Activated CD4-positive, alpha-beta T cell treated with anti-CD3 and anti-CD28 coated beads, Interleukin-2, amount 10 ng/mL, durations not matched to agents 7 days and 5 days (primary cell): ENCODE results near the gene RPL18A. TPM values are rescaled to one million over a fixed set of nuclear protein-coding genes. Genes with fewer than 3 reads are reported as not detected.

ENCODE experiments used
- CTCF ChIA-PET: fragments of 350-600 bp; sonication (Branson Sonifier 250); formaldehyde crosslinking; loops from one replicate; lab custom pipeline; 2021; ENCODE audit warnings: antibody characterized with exemption; lab: Charles Lee
- POLR2A ChIA-PET: fragments of 350-600 bp; sonication (Branson Sonifier 250); formaldehyde crosslinking; loops from one replicate; lab custom pipeline; 2021; ENCODE audit warnings: antibody characterized with exemption; lab: Charles Lee
- DNase-seq: peaks from one replicate; pipeline ENCODE4 v3.0.0-alpha.2; 2020
- H3K27ac Mint-ChIP-seq: one replicate; pipeline ENCODE4 v1.8.0; 2021; ENCODE audit warnings: mild to moderate bottlenecking, moderate library complexity, mixed read lengths
- H3K27me3 Mint-ChIP-seq: one replicate; pipeline ENCODE4 v1.8.0; 2021; ENCODE audit warnings: mixed read lengths
- H3K36me3 Mint-ChIP-seq: one replicate; pipeline ENCODE4 v1.8.0; 2021; ENCODE audit warnings: low read depth, mixed read lengths
- H3K4me1 Mint-ChIP-seq: one replicate; pipeline ENCODE4 v1.8.0; 2021; ENCODE audit warnings: mixed read lengths
- H3K4me3 Mint-ChIP-seq: one replicate; pipeline ENCODE4 v1.8.0; 2021; ENCODE audit warnings: mild to moderate bottlenecking, moderate library complexity, mixed read lengths
- H3K9me3 Mint-ChIP-seq: one replicate; pipeline ENCODE4 v1.8.0; 2021; ENCODE audit warnings: mixed read lengths
- total RNA-seq, 2 experiments: library from RNA; stranded (reverse); gene quantifications; one replicate each; pipeline ENCODE4 v1.2.3, GENCODE V29; 2021

RPL18A gene
- total RNA-seq, 2 experiments from 2014 or later: 2,216 to 2,434 TPM

- H3K36me3 Mint-ChIP-seq: peaks cover 55% of the 10 kb centered on the region
- DNase-seq: no peak
- no peaks in the 10 kb centered on the region for H3K9me3 Mint-ChIP-seq
- H3K27ac Mint-ChIP-seq: peak overlapping the region; percentile 60
- H3K27me3 Mint-ChIP-seq: no peaks in the 10 kb centered on the region
- CTCF ChIA-PET: interaction anchor here (0.8 to 1.9 kb wide), 5 partner anchors 10 to 26 kb away, joined by 3 to 8 read pairs (median 3); partner anchors contain the start of gene RPL18A
- POLR2A ChIA-PET: no interaction called here
- peaks cover 55% of the 10 kb centered on the region for H3K4me1 Mint-ChIP-seq
- peak overlapping the region; percentile 11 for H3K4me3 Mint-ChIP-seq
These were observed 15.7 kb upstream of the RPL18A start for GRCh38 chr19:17843908-17844490.

GRCh38 chr19:17846146-17846545 lies 13.6 kb upstream of the RPL18A start:
- POLR2A ChIA-PET: interaction anchor here (0.6 kb wide), 1 partner anchor 48 kb away, joined by 4 read pairs; no protein-coding TSS in a partner anchor

GRCh38 chr19:17847538-17848366 lies 12.0 kb upstream of the RPL18A start, which contains the start of gene JAK3:
TSS of gene JAK3 (minus strand) at chr19:17847982. CDS start at chr19:17844417, 3,565 bp downstream.
- peaks cover 40% of the 10 kb centered on the region for H3K36me3 Mint-ChIP-seq
- CTCF ChIA-PET: interaction anchor here (1.0 to 20.4 kb wide), 4 partner anchors 12 to 86 kb away, joined by 3 to 326 read pairs (median 8); partner anchors contain the start of genes CCDC124 and RPL18A
- peak; percentile 89 for DNase-seq
- H3K9me3 Mint-ChIP-seq: peaks cover 3% of the 10 kb centered on the region
- peaks cover 69% of the 10 kb centered on the region for H3K4me1 Mint-ChIP-seq
- H3K27me3 Mint-ChIP-seq: no peaks in the 10 kb centered on the region
- POLR2A ChIA-PET: interaction anchor here (0.6 to 0.7 kb wide), 4 partner anchors 12 to 377 kb away, joined by 3 read pairs; partner anchors contain the start of gene RPL18A
- peak within 1 kb of the TSS; percentile 97 for H3K27ac Mint-ChIP-seq
- peak within 1 kb of the TSS; percentile 92 for H3K4me3 Mint-ChIP-seq

More at GRCh38 chr19:17846146-17846545, 13.6 kb upstream of the RPL18A start:
- Mint-ChIP-seq H3K4me3 (peak overlapping the region; percentile 92), H3K9me3 (no peaks in the 10 kb centered on the region), H3K4me1 (peaks cover 66% of the 10 kb centered on the region), H3K27ac (peak overlapping the region; percentile 97), H3K27me3 (no peaks in the 10 kb centered on the region), H3K36me3 (peaks cover 41% of the 10 kb centered on the region)
- peak; percentile 56 for DNase-seq
- CTCF ChIA-PET: interaction anchor here (1.3 to 2.1 kb wide), 6 partner anchors 9 to 143 kb away, joined by 3 to 13 read pairs (median 4); partner anchors contain the start of genes CCDC124 and RPL18A

GRCh38 chr19:17848595-17849292 lies 11.0 kb upstream of the RPL18A start:
- Mint-ChIP-seq H3K4me1 (peaks cover 63% of the 10 kb centered on the region), H3K27me3 (no peaks in the 10 kb centered on the region), H3K9me3 (peaks cover 3% of the 10 kb centered on the region), H3K27ac (peak overlapping the region; percentile 97), H3K4me3 (peak overlapping the region; percentile 92), H3K36me3 (peaks cover 31% of the 10 kb centered on the region)
- ChIA-PET CTCF (interaction anchor here (0.6 to 20.4 kb wide), 5 partner anchors 8 to 569 kb away, joined by 3 to 326 read pairs (median 4); partner anchors contain the start of genes CCDC124 and RPL18A), POLR2A (no interaction called here)
- no peak for DNase-seq

- DNase-seq: no peak
- Mint-ChIP-seq H3K27me3 (no peaks in the 10 kb centered on the region), H3K4me3 (no peak overlapping the region), H3K36me3 (peaks cover 9% of the 10 kb centered on the region), H3K9me3 (peaks cover 3% of the 10 kb centered on the region), H3K4me1 (peaks cover 34% of the 10 kb centered on the region), H3K27ac (no peak overlapping the region)
- ChIA-PET CTCF (interaction anchor here (0.6 to 20.4 kb wide), 8 partner anchors 10 to 248 kb away, joined by 3 to 326 read pairs (median 4); partner anchors contain the start of gene CCDC124), POLR2A (no interaction called here)
These were observed 5.6 kb upstream of the RPL18A start for GRCh38 chr19:17854061-17854460.

GRCh38 chr19:17855280-17856152 lies 4.2 kb upstream of the RPL18A start:
- no peaks in the 10 kb centered on the region for H3K27me3 Mint-ChIP-seq
- peaks cover 23% of the 10 kb centered on the region for H3K4me1 Mint-ChIP-seq
- peaks cover 3% of the 10 kb centered on the region for H3K9me3 Mint-ChIP-seq
- peaks cover 15% of the 10 kb centered on the region for H3K36me3 Mint-ChIP-seq
- DNase-seq: peak; percentile 90
- ChIA-PET CTCF (interaction anchor here (0.6 to 20.4 kb wide), 21 partner anchors 9 to 249 kb away, joined by 3 to 326 read pairs (median 3); partner anchors contain the start of genes CCDC124 and SLC5A5), POLR2A (no interaction called here)
- H3K4me3 Mint-ChIP-seq: no peak overlapping the region
- peak overlapping the region; percentile 74 for H3K27ac Mint-ChIP-seq

GRCh38 chr19:17860331-17860992 lies 752 bp downstream of the RPL18A start:
- CTCF ChIA-PET: interaction anchor here (1.4 to 20.4 kb wide), 5 partner anchors 10 to 364 kb away, joined by 3 to 326 read pairs (median 34); partner anchors contain the start of genes CCDC124 and SLC5A5

GRCh38 chr19:17860993-17861360 lies 1.3 kb downstream of the RPL18A start:
- H3K9me3 Mint-ChIP-seq: no peaks in the 10 kb centered on the region
- peak overlapping the region; percentile 94 for H3K27ac Mint-ChIP-seq
- peaks cover 46% of the 10 kb centered on the region for H3K36me3 Mint-ChIP-seq

More at GRCh38 chr19:17860331-17860992, 752 bp downstream of the RPL18A start:
- H3K4me3 Mint-ChIP-seq: peak overlapping the region; percentile 90
- DNase-seq: no peak
- H3K4me1 Mint-ChIP-seq: peaks cover 22% of the 10 kb centered on the region
- POLR2A ChIA-PET: no interaction called here
- H3K27me3 Mint-ChIP-seq: no peaks in the 10 kb centered on the region
- no peaks in the 10 kb centered on the region for H3K9me3 Mint-ChIP-seq
- peaks cover 42% of the 10 kb centered on the region for H3K36me3 Mint-ChIP-seq
- H3K27ac Mint-ChIP-seq: peak overlapping the region; percentile 94

GRCh38 chr19:17861542-17862402 lies 2.1 kb downstream of the RPL18A start:
- peak overlapping the region; percentile 90 for H3K4me3 Mint-ChIP-seq
- H3K36me3 Mint-ChIP-seq: peaks cover 46% of the 10 kb centered on the region
- H3K9me3 Mint-ChIP-seq: no peaks in the 10 kb centered on the region
- ChIA-PET CTCF (interaction anchor here (20.4 kb wide), 1 partner anchor 72 kb away, joined by 326 read pairs; the partner anchor contains the start of gene CCDC124), POLR2A (no interaction called here)
- peaks cover 18% of the 10 kb centered on the region for H3K4me1 Mint-ChIP-seq
- H3K27ac Mint-ChIP-seq: peak overlapping the region; percentile 94
- DNase-seq: no peak
- no peaks in the 10 kb centered on the region for H3K27me3 Mint-ChIP-seq

More at GRCh38 chr19:17860993-17861360, 1.3 kb downstream of the RPL18A start:
- H3K4me3 Mint-ChIP-seq: peak overlapping the region; percentile 90
- ChIA-PET POLR2A (no interaction called here), CTCF (interaction anchor here (2.2 to 20.4 kb wide), 3 partner anchors 10 to 73 kb away, joined by 34 to 326 read pairs (median 39); partner anchors contain the start of genes CCDC124 and SLC5A5)
- H3K27me3 Mint-ChIP-seq: no peaks in the 10 kb centered on the region
- DNase-seq: no peak
- peaks cover 18% of the 10 kb centered on the region for H3K4me1 Mint-ChIP-seq
